Body of pancreas (tissue), 4 donors: ENCODE data around the gene PUS7. TPM values are rescaled to one million over a fixed set of nuclear protein-coding genes. Genes with fewer than 3 reads are reported as not detected.

Source experiments
- ATAC-seq: fragments of 150-250 bp; one replicate; pipeline ENCODE4 v1.9.1; 2016
- DNase-seq, 4 donors: peaks; one replicate each; pipeline ENCODE4 v3.0.0-alpha.2; 2019
- H3K27ac ChIP-seq, 4 donors: fragments of 200-600 bp; sonication (generic); 1 replicate in 3 of 4; 2 replicates in 1 of 4; pipeline versions ENCODE4 v1.5.1 to v1.6.1; 2016 to 2019; ENCODE audit warnings: mild to moderate bottlenecking in 1 of 4, mixed read lengths in 1 of 4, moderate library complexity in 1 of 4
- H3K27me3 ChIP-seq, 2 donors: fragments of 200-600 bp; sonication (generic); one replicate each; pipeline ENCODE4 v1.6.0; 2016; ENCODE audit warnings: mild to moderate bottlenecking in 1 of 2
- H3K36me3 ChIP-seq, 2 donors: fragments of 200-600 bp; sonication (generic); replicated peaks in 1 of 2; 2 replicates each; pipeline ENCODE4 v1.5.1; 2016; ENCODE audit warnings: low read depth in 2 of 2; ENCODE audit not compliant: insufficient read depth in 1 of 2
- H3K4me1 ChIP-seq: fragments of 200-600 bp; sonication (generic); one replicate; pipeline ENCODE4 v1.6.0; 2016
- H3K4me3 ChIP-seq, 2 donors: fragments of 200-600 bp; sonication (generic); 1 replicate in 1 of 2; 2 replicates in 1 of 2; pipeline ENCODE4 v1.5.1; 2016 to 2019
- H3K9me3 ChIP-seq, 3 donors: fragments of 200-600 bp; sonication (generic); 1 replicate in 2 of 3; 2 replicates in 1 of 3; pipeline ENCODE4 v1.5.1; 2016
- POLR2A ChIP-seq, 3 donors: fragments of 450-650 bp; IDR thresholded peaks; one replicate each; pipeline ENCODE4 v1.6.1; 2016; ENCODE audit warnings: antibody characterized with exemption in 3 of 3, mild to moderate bottlenecking in 2 of 3
- WGBS, 2 donors: methylation state at CpG; one replicate each; pipeline ENCODE4 v1.1.5; 2017; 5-methylcytosine and 5-hydroxymethylcytosine counted together
- intact Hi-C: fragments of 100-400 bp; cut with DNase I; formaldehyde crosslinking; loops from one replicate; pipeline ENCODE4 v1.15.1; 2023
- total RNA-seq, 2 donors: library from RNA; depleted of rRNA; stranded (reverse); fragments of >200 nt; gene quantifications; one replicate each; pipeline ENCODE4 v1.1.0, GENCODE V29; 2016
- TF ChIP-seq, protein P1 (sequence below), 7 experiments: fragments of 450-650 bp in 4 of 7; fragments of 200-600 bp in 3 of 7; sonication (generic) in 3 of 7; IDR thresholded peaks; one replicate each; pipeline ENCODE4 v1.5.1; 2016 to 2019; ENCODE audit warnings: antibody characterized with exemption in 7 of 7

Gene PUS7
- total RNA-seq, 2 donors from 2014 or later: 10.6 to 11.9 TPM

DNA sequence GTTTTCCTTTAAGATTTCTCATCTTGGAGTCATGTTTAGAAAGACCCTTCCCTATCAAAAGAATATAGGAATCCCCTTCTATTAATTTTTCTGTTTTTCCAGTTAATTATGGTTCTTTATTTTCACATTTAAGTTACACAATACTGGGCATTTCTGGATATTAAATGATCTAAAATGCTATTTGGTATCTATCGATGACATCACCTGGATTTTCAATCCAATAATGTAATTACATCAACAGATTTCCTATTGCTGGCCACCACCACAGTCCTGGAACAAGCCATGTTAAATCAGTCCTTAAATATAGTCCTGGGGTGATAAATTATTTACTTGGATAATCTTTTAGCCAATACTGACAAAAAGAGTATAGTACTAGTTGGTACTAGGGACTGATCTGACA is 48.0 kb downstream of the PUS7 start:
- no peak for DNase-seq
- H3K27me3 ChIP-seq: no peaks in the 10 kb centered on the region
- no peaks in the 10 kb centered on the region for H3K36me3 ChIP-seq
- no peak overlapping the region for H3K27ac ChIP-seq
- H3K4me1 ChIP-seq: no peaks in the 10 kb centered on the region
- H3K9me3 ChIP-seq: no peaks in the 10 kb centered on the region
- intact Hi-C loops: no loop called here
- TF ChIP-seq, protein P1, sequence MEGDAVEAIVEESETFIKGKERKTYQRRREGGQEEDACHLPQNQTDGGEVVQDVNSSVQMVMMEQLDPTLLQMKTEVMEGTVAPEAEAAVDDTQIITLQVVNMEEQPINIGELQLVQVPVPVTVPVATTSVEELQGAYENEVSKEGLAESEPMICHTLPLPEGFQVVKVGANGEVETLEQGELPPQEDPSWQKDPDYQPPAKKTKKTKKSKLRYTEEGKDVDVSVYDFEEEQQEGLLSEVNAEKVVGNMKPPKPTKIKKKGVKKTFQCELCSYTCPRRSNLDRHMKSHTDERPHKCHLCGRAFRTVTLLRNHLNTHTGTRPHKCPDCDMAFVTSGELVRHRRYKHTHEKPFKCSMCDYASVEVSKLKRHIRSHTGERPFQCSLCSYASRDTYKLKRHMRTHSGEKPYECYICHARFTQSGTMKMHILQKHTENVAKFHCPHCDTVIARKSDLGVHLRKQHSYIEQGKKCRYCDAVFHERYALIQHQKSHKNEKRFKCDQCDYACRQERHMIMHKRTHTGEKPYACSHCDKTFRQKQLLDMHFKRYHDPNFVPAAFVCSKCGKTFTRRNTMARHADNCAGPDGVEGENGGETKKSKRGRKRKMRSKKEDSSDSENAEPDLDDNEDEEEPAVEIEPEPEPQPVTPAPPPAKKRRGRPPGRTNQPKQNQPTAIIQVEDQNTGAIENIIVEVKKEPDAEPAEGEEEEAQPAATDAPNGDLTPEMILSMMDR (IDR thresholded peaks at IDR 0.05): no peak
- TF ChIP-seq POLR2A (IDR thresholded peaks at IDR 0.05): no peak
- no peak for ATAC-seq
- H3K4me3 ChIP-seq: no peak overlapping the region
- 92 to 100% methylated on average over 1 of the region's 1 CpG for WGBS, 2 donors

DNA sequence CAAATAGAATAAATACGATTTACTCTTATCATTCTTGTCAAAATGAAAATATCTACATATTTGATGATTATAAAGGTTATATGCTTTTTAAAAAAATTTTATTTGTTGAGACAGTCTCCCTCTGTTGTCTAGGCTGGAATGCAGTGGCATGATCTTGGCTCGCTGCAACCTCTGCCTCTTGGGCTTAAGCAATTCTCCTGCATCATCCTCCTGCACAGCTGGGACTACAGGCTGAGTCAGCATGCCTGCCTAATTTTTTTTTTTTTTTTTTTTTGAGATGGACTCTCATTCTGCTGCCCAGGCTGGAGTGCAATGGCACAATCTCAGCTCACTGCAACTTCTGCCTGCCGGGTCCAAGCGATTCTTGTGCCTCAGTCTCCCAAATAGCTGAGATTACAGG is 48.9 kb downstream of the PUS7 start:
- no peak for TF ChIP-seq POLR2A (IDR thresholded peaks at IDR 0.05)
- TF ChIP-seq, protein P1 (IDR thresholded peaks at IDR 0.05): no peak
- ATAC-seq (no peak), DNase-seq (no peak)
- no peak overlapping the region for H3K27ac ChIP-seq
- no peaks in the 10 kb centered on the region for H3K36me3 ChIP-seq
- WGBS, 2 donors: 93 to 94% methylated on average over 4 of the region's 4 CpGs
- no peaks in the 10 kb centered on the region for H3K27me3 ChIP-seq
- H3K9me3 ChIP-seq: no peaks in the 10 kb centered on the region
- no peaks in the 10 kb centered on the region for H3K4me1 ChIP-seq
- intact Hi-C loops: no loop called here
- no peak overlapping the region for H3K4me3 ChIP-seq

GRCh38 chr7:105470846-105471245 is 51.2 kb downstream of the PUS7 start:
- H3K4me3 ChIP-seq: no peak overlapping the region
- no peaks in the 10 kb centered on the region for H3K4me1 ChIP-seq
- H3K36me3 ChIP-seq: no peaks in the 10 kb centered on the region
- no peak for DNase-seq
- no peaks in the 10 kb centered on the region for H3K9me3 ChIP-seq
- WGBS, 2 donors: 91% methylated on average over 4 of the region's 4 CpGs
- H3K27me3 ChIP-seq: no peaks in the 10 kb centered on the region
- H3K27ac ChIP-seq: no peak overlapping the region
- no peak for ATAC-seq
- TF ChIP-seq POLR2A (IDR thresholded peaks at IDR 0.05): no peak
- TF ChIP-seq, protein P1 (IDR thresholded peaks at IDR 0.05): no peak
- intact Hi-C loops: no loop called here

- Histone ChIP-seq H3K9me3 (no peaks in the 10 kb centered on the region), H3K27me3 (no peaks in the 10 kb centered on the region), H3K27ac (no peak overlapping the region), H3K4me1 (no peaks in the 10 kb centered on the region), H3K36me3 (no peaks in the 10 kb centered on the region), H3K4me3 (no peak overlapping the region)
- no peak for TF ChIP-seq POLR2A (IDR thresholded peaks at IDR 0.05)
- TF ChIP-seq, protein P1 (IDR thresholded peaks at IDR 0.05): no peak
- 92 to 96% methylated on average over 3 of the region's 3 CpGs for WGBS, 2 donors
- intact Hi-C loops: no loop called here
- no peak for DNase-seq
- ATAC-seq: no peak
Measured at GRCh38 chr7:105470090-105470489, 52.0 kb downstream of the PUS7 start.

- WGBS, 2 donors: 57 to 77% methylated on average over 3 of the region's 3 CpGs
Measured at GRCh38 chr7:105462765-105463420, 59.2 kb downstream of the PUS7 start.

More at GRCh38 chr7:105462765-105463420, 59.2 kb downstream of the PUS7 start:
- peak; percentile 38 for ATAC-seq
- H3K4me3 ChIP-seq: no peak overlapping the region
- H3K27me3 ChIP-seq: no peaks in the 10 kb centered on the region
- H3K4me1 ChIP-seq: peaks cover 7% of the 10 kb centered on the region
- intact Hi-C loops: no loop called here
- H3K9me3 ChIP-seq: no peaks in the 10 kb centered on the region
- peak overlapping the region in 3 of 4 donors; percentile 6 to 57 (median 21) for H3K27ac ChIP-seq
- no peak for TF ChIP-seq POLR2A (IDR thresholded peaks at IDR 0.05)
- TF ChIP-seq, protein P1 (IDR thresholded peaks at IDR 0.05): no peak
- no peak for DNase-seq
- H3K36me3 ChIP-seq: peaks cover 0 to 3% of the 10 kb centered on the region in 2 donors
